Nucleus accumbens (tissue), 56 donors: ENCODE data around the gene PCDHB5.
"Not testable (repeated sequence)": the region's sequence is repeated elsewhere in the genome, so short reads cannot be mapped to it uniquely, and the experiment has no call there.

Experiments used
- DNase-seq, 56 donors: peaks; one replicate each; lab custom pipeline; 2025; lab: John Stamatoyannopoulos, UW

The PCDHB5 gene

DNA sequence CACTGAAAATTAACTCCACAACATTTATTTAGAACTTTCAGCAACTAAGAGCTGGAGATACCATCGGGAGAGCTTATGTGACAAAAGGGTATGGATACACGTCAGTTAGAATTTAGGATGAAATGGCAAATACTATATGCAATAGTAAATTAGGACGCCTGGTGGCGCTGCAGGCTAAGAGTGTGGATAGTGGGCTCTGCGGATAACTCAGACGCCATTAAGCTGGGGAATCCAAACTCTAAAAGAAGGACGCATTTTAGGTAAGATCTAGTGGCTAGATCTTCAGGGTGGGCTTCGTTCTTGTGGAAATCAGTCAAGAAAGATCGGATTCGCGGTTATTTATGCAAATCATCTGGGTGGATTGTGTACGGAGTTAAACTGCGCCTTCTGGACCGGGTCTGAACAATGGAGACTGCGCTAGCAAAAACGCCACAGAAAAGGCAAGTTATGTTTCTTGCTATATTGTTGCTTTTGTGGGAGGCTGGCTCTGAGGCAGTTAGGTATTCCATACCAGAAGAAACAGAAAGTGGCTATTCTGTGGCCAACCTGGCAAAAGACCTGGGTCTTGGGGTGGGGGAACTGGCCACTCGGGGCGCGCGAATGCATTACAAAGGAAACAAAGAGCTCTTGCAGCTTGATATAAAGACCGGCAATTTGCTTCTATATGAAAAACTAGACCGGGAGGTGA is at the start of gene PCDHB5:
TSS of gene PCDHB5 (plus strand) at position 177 of the 688 bp plus-strand sequence. CDS start at position 406, 229 bp downstream.
- DNase-seq, result peak in 8 of 56 donors; percentile 1 to 38 (median 10)

DNA sequence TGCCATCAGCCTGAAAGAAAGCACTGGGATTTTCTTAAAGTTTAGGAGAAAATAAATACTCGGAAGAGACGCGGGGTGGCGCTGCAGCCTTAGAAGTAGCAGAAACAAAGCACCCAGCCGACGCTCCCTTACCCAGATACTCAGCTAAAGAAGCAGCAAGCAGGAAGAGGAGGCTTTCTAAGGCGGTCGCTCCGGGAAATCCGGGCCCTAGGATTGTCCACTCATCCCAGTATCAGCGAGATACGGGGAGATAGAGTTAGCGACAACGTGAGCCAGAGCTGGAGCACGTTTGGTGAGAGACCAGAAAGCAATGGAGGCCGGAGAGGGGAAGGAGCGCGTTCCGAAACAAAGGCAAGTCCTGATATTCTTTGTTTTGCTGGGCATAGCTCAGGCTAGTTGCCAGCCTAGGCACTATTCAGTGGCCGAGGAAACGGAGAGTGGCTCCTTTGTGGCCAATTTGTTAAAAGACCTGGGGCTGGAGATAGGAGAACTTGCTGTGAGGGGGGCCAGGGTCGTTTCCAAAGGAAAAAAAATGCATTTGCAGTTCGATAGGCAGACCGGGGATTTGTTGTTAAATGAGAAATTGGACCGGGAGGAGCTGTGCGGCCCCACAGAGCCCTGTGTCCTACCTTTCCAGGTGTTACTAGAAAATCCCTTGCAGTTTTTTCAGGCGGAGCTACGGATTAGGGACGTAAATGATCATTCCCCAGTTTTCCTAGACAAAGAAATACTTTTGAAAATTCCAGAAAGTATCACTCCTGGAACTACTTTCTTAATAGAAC is 40.3 kb upstream of the PCDHB5 start, which contains the start of gene PCDHB2:
TSS of gene PCDHB2 (plus strand) at position 135 of the 782 bp plus-strand sequence. CDS start at position 311, 176 bp downstream.
- peak in 27 of 56 donors; percentile 2 to 57 (median 22) for DNase-seq

DNA sequence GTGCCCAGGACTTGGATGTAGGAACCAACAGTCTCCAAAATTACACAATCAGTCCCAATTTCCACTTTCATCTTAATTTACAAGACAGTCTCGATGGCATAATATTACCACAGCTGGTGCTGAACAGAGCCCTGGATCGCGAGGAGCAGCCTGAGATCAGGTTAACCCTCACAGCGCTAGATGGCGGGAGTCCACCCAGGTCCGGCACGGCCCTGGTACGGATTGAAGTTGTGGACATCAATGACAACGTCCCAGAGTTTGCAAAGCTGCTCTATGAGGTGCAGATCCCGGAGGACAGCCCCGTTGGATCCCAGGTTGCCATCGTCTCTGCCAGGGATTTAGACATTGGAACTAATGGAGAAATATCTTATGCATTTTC is 39.8 kb upstream of the PCDHB5 start:
- no peak for DNase-seq

DNA sequence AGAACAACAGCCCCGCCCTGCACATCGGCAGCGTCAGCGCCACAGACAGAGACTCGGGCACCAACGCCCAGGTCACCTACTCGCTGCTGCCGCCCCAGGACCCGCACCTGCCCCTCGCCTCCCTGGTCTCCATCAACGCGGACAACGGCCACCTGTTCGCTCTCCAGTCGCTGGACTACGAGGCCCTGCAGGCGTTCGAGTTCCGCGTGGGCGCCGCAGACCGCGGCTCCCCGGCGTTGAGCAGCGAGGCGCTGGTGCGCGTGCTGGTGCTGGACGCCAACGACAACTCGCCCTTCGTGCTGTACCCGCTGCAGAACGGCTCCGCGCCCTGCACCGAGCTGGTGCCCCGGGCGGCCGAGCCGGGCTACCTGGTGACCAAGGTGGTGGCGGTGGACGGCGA is 38.8 kb upstream of the PCDHB5 start:
- DNase-seq, result not testable (repeated sequence)

DNA sequence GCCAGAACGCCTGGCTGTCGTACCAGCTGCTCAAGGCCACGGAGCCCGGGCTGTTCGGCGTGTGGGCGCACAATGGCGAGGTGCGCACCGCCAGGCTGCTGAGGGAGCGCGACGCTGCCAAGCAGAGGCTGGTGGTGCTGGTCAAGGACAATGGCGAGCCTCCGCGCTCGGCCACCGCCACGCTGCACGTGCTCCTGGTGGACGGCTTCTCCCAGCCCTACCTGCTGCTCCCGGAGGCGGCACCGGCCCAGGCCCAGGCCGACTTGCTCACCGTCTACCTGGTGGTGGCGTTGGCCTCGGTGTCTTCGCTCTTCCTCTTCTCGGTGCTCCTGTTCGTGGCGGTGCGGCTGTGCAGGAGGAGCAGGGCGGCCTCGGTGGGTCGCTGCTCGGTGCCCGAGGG is 38.4 kb upstream of the PCDHB5 start:
- not testable (repeated sequence) for DNase-seq

DNA sequence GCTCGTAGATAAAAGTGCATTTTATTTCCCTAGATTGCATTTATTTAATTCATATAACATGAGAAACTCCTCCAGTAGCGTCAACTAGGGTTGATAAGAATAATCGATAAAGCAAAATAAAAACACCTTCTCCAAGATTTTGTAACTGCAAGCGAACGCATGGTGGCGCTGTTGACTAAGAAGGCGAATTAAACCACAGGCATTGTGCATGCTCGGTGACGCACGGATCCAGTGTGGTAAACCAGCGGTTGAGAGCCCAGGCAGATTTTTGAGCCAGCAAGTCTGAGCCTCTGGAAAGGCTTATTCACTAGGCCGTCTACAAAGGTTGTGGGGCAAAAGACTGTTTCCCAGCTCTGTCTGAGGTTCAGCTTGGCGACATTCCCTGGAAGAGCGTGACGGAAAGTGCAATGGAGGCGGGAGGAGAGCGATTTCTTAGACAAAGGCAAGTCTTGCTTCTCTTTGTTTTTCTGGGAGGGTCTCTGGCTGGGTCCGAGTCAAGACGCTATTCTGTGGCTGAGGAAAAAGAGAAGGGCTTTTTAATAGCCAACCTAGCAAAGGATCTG is 34.7 kb upstream of the PCDHB5 start, which contains the start of gene PCDHB3:
TSS of gene PCDHB3 (plus strand) at position 231 of the 563 bp plus-strand sequence. CDS start at position 408, 177 bp downstream.
- DNase-seq, result peak in 22 of 56 donors; percentile 3 to 52 (median 24)

DNA sequence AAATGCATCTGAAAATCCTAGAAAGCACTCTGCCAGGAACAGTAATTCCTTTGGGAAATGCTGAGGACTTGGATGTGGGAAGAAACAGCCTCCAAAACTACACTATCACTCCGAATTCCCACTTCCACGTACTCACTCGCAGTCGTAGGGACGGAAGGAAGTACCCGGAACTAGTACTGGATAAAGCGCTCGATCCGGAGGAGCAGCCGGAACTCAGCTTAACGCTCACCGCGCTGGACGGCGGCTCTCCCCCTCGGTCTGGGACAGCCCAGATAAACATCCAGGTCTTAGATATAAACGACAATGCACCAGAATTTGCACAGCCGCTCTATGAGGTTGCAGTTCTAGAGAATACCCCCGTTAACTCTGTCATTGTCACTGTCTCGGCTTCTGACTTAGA is 33.9 kb upstream of the PCDHB5 start:
- no peak for DNase-seq

DNA sequence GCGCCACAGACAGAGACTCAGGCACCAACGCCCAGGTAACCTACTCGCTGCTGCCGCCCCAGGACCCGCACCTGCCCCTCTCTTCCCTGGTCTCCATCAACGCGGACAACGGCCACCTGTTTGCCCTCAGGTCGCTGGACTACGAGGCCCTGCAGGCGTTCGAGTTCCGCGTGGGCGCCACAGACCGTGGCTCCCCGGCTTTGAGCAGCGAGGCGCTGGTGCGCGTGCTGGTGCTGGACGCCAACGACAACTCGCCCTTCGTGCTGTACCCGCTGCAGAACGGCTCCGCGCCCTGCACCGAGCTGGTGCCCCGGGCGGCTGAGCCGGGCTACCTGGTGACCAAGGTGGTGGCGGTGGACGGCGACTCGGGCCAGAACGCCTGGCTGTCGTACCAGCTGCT is 32.9 kb upstream of the PCDHB5 start:
- not testable (repeated sequence) for DNase-seq

DNA sequence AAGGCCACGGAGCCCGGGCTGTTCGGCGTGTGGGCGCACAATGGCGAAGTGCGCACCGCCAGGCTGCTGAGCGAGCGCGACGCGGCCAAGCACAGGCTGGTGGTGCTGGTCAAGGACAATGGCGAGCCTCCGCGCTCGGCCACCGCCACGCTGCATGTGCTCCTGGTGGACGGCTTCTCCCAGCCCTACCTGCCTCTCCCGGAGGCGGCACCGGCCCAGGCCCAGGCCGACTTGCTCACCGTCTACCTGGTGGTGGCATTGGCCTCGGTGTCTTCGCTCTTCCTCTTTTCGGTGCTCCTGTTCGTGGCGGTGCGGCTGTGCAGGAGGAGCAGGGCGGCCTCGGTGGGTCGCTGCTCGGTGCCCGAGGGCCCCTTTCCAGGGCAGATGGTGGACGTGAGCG is 32.5 kb upstream of the PCDHB5 start:
- not testable (repeated sequence) for DNase-seq

DNA sequence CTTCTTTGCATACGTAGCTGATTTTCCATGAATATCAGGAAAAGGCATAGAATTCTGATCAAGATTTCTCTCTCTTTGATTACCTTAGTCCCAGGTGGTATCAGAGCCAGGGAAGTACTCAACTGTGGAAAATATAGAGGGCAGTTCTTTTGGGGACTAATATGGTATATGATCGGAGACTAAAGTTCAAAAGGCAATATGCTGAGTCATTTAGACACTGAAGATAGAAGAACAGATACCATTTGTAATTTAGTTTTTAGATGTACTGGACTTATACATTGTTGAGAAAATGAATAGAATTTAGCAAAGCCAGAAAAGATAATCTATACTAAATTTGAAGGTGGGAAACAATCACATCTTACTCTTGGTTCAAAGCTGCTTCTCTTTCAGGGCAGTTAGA is 29.7 kb upstream of the PCDHB5 start:
- no peak for DNase-seq

DNA sequence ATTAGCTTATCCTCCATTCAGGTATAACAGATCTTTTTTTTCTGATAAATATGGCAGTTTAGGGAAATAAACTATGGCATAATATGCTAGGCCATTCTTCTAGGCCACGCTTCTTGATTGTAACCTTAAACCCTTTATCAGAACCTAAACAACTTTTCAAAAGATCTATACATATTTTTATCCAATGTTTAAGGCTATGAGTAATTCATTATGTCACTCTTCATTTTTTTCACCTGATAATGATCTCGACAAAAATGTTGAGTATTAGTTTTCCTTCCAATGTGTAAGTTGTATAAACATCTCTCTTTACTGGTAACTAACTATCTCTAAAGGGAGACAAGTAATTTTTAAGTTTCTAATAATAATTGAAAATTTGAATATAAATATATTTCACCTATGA is 15.8 kb upstream of the PCDHB5 start:
- DNase-seq, result no peak

DNA sequence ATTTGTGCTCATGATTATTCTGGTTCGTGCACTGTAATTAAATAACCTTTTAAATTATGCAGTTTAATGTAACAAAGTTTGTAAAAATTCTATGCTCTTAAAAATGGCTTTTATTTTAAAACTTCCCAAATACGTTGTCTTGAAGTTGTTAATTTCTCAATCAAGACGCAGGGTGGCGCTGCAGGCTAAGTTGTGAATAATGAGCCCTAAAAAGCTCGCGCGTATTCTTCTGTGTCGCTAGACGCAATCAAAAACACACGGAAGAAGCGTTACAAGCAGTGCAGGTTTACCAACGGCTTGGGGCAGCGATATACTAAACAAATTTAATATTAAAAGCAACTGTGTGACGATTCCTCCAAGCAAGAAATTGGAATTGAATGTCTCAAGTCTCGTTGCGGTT is 13.4 kb upstream of the PCDHB5 start, which contains the start of gene PCDHB4:
TSS of gene PCDHB4 (plus strand) at position 256 of the 400 bp plus-strand sequence. CDS start 181 bp downstream, outside the sequence.
- peak in 13 of 56 donors; percentile 2 to 60 (median 11) for DNase-seq

DNA sequence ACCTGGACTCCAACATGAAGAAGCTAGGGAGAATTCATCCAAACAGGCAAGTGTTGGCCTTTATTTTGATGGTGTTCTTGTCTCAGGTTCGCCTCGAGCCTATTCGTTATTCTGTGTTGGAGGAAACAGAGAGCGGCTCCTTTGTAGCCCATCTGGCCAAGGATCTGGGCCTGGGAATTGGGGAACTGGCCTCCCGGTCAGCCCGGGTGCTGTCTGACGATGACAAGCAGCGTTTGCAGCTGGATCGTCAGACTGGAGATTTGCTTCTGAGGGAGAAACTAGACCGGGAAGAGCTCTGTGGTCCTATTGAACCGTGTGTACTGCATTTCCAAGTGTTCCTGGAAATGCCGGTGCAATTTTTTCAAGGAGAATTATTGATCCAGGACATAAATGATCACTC is 13.0 kb upstream of the PCDHB5 start:
- DNase-seq, result peak in 2 of 56 donors; percentile 5 to 14

DNA sequence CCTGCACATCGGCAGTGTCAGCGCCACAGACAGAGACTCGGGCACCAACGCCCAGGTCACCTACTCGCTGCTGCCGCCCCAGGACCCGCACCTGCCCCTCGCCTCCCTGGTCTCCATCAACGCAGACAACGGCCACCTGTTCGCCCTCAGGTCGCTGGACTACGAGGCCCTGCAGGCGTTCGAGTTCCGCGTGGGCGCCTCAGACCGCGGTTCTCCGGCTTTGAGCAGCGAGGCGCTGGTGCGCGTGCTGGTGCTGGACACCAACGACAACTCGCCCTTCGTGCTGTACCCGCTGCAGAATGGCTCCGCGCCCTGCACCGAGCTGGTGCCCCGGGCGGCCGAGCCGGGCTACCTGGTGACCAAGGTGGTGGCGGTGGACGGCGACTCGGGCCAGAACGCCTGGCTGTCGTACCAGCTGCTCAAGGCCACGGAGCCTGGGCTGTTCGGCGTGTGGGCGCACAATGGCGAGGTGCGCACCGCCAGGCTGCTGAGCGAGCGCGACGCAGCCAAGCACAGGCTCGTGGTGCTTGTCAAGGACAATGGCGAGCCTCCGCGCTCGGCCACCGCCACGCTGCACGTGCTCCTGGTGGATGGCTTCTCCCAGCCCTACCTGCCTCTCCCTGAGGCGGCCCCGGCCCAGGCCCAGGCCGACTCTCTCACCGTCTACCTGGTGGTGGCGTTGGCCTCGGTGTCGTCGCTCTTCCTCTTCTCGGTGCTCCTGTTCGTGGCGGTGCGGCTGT is 11.4 kb upstream of the PCDHB5 start:
- DNase-seq, result not testable (repeated sequence)

DNA sequence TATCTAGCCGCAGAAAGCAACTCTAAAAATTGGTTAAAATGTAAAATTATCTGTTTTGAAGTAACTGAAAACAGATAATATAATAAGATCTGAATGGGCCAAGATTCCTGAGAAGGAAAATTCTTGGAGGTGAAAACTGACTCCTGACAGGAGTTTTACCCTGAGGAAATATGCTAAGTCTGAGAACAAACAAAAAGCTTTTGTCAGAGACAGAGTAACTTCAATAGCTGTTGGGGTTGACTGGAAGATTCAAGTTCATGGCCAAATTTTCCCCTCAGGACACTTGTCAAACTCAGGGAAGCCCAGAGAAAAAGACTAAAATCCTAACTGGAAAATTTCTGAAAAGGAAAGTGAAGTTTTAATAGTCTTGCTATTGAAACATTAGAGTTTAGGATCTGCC is 7.7 kb upstream of the PCDHB5 start:
- DNase-seq, result no peak

DNA sequence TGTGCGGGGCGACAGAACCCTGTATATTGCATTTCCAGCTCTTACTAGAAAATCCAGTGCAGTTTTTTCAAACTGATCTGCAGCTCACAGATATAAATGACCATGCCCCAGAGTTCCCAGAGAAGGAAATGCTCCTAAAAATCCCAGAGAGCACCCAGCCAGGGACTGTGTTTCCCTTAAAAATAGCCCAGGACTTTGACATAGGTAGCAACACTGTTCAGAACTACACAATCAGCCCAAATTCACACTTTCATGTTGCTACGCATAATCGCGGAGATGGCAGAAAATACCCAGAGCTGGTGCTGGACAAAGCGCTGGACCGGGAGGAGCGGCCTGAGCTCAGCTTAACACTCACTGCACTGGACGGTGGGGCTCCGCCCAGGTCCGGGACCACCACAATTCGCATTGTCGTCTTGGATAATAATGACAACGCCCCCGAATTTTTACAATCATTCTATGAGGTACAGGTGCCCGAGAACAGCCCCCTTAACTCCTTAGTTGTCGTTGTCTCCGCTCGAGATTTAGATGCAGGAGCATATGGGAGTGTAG is 786 bp downstream of the PCDHB5 start:
- no peak for DNase-seq

DNA sequence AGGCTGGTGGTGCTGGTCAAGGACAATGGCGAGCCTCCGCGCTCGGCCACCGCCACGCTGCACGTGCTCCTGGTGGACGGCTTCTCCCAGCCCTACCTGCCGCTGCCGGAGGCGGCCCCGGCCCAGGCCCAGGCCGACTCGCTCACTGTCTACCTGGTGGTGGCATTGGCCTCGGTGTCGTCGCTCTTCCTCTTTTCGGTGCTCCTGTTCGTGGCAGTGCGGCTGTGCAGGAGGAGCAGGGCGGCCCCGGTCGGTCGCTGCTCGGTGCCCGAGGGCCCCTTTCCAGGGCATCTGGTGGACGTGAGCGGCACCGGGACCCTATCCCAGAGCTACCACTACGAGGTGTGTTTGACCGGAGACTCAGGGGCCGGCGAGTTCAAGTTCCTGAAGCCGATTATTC is 2.3 kb downstream of the PCDHB5 start:
- not testable (repeated sequence) for DNase-seq

DNA sequence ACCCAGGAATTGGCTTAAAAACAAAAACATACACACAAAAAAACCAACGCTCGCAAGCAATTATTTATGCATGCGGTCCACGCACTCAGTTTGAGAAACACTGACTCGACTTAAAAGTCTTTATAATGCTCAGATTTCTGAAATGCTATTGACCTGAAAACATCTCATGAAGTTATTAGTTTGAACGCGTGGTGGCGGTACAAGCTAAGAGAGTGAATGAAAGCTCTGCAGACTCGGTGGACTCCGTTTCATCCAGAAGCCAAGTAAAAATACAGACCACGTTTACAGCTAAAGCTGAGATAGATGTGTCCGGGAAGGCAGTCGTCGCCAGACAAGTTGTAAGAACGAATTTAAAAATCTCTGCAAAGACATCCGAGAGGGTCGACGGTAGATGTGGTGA is 14.8 kb downstream of the PCDHB5 start, which contains the start of gene PCDHB6:
TSS of gene PCDHB6 (plus strand) at position 246 of the 400 bp plus-strand sequence. CDS start 201 bp downstream, outside the sequence.
- DNase-seq, result peak in 2 of 56 donors; percentile 3 to 8

DNA sequence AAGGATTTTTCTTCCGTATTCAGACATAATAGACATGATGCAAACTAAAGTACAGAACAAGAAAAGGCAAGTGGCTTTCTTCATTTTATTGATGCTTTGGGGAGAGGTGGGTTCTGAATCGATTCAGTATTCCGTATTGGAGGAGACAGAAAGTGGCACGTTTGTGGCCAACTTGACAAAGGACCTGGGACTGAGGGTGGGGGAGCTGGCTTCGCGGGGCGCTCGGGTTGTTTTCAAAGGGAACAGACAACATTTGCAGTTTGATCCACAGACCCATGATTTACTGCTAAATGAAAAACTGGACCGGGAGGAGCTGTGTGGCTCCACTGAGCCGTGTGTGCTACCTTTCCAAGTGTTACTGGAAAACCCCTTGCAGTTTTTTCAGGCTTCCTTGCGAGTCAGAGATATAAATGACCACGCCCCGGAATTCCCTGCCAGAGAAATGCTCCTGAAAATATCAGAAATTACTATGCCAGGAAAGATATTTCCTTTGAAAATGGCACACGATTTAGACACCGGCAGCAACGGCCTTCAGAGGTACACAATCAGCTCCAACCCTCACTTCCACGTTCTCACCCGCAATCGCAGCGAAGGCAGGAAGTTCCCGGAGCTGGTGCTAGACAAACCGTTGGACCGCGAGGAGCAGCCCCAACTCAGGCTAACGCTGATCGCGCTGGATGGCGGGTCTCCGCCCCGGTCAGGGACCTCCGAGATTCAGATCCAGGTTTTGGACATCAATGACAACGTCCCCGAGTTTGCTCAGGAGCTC is 15.4 kb downstream of the PCDHB5 start:
- DNase-seq, result no peak
